ENCODE results near the gene PHF19.
A peak's percentile ranks its signal among the peaks of the same experiment; 100 is the strongest.

Gene PHF19

DNA sequence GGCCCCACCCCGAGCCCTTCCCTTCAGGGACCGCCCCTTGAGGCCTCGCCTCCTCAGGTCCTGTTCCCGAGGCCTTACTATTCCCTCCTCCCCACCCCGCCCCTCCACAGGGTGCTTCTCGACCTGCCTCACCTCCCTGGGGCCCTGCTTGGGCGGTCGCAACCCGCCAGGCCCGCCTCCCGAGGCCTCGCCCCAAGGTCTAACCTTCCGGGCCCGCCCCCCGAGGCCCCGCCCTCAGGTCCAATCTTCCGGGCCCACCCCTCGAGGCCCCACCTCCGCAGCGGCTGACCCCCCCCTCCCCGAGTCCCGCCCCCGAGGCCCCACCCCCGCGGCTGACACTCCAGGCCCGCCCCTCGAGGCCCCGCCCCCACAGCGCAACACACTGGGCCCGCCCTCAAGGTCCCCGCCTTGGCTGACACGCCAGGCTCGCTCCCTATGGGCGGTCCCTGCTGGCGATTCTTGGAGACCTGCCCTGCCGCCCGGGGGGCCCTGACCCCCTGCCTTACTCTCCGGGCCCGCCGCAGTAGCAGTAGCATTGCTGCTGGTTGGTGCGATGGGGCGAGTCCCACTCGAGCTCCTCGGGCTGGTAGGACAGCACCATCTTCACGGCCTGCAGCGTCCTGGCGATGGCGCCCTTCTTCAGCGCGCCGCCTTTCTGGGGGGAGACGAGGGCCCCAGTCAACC, 8.2 kb downstream of the PHF19 start:
- DNase-seq (ENCODE audit: insufficient read length, low spot score) (peak; percentile 84), FAIRE-seq (no peak)
- TF ChIP-seq, protein P1, sequence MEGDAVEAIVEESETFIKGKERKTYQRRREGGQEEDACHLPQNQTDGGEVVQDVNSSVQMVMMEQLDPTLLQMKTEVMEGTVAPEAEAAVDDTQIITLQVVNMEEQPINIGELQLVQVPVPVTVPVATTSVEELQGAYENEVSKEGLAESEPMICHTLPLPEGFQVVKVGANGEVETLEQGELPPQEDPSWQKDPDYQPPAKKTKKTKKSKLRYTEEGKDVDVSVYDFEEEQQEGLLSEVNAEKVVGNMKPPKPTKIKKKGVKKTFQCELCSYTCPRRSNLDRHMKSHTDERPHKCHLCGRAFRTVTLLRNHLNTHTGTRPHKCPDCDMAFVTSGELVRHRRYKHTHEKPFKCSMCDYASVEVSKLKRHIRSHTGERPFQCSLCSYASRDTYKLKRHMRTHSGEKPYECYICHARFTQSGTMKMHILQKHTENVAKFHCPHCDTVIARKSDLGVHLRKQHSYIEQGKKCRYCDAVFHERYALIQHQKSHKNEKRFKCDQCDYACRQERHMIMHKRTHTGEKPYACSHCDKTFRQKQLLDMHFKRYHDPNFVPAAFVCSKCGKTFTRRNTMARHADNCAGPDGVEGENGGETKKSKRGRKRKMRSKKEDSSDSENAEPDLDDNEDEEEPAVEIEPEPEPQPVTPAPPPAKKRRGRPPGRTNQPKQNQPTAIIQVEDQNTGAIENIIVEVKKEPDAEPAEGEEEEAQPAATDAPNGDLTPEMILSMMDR (IDR thresholded peaks at IDR 0.05; ENCODE audit: insufficient read depth, missing control alignments): peak; percentile 38

DNA sequence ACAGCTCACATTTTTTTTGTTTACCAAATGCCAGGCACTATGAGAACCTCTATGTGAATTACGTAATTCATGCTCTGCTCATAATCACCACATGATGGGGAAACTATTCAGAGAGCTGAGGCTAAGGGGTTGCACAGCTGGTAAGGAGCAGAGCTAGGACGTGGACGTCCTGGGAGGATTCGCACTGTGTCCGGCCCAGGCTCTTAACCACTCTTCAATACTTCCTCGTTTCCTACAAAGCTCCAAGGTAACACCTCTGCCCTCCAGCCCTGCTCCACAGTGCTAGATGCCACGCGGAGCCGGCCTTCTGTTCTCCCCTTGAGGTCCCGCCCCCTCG, 8.7 kb downstream of the PHF19 start:
- TF ChIP-seq, protein P1 (IDR thresholded peaks at IDR 0.05; ENCODE audit: insufficient read depth, missing control alignments): no peak
- FAIRE-seq (no peak), DNase-seq (ENCODE audit: insufficient read length, low spot score) (no peak)

DNA sequence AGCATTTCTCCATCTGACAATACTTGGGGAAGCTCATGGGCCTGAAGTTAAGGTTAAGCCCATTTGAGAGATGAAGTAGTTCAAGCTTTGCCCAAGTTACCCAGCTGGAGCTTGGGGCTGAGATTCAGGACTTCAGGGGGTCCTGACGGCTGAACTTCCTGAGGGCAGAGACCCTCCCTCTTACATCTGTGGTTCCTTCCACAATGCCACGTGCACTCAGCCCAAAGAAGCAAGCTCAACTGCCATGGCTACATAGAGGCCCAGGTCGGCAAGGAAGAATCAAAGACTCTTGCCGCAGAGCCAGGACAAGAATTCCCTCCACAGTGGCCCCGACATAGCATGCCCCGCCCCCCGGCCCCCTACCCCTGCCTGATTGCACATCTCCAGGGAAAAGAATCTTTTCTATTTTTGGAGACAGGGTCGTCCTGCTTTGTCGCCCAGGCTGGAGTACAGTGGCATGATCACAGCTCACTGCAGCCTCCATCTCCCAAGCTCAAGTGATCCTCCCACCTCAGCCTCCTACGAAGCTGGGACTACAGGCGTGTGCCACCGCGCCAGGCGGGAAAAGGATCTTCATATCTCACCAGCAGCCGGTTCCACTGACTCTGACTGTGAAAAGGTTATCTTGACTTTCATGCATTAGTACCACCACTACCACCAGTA, 9.2 kb downstream of the PHF19 start:
- FAIRE-seq: no peak
- TF ChIP-seq, protein P1 (IDR thresholded peaks at IDR 0.05; ENCODE audit: insufficient read depth, missing control alignments): no peak
- no peak for DNase-seq (ENCODE audit: insufficient read length, low spot score)

DNA sequence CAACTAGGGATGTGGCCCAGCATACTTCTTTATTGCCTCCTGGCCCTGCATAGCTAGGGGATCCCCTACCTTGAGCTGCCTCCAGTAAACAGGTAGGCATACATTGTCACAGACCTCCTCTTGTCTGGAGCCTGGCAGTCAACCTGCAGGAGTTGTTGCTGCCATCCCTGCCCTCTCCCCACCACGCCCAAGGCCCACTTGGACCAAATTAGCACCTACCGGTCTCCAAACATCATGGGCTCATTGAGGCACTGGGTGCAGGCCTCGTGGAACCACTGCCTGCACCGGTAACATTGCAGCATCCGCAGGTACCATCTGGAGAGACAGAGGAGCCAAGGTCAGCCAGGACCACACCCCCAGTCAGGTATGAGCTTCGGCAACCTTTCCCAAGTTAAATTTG, 10.3 kb downstream of the PHF19 start:
- TF ChIP-seq, protein P1 (IDR thresholded peaks at IDR 0.05; ENCODE audit: insufficient read depth, missing control alignments): no peak
- FAIRE-seq: no peak

DNA sequence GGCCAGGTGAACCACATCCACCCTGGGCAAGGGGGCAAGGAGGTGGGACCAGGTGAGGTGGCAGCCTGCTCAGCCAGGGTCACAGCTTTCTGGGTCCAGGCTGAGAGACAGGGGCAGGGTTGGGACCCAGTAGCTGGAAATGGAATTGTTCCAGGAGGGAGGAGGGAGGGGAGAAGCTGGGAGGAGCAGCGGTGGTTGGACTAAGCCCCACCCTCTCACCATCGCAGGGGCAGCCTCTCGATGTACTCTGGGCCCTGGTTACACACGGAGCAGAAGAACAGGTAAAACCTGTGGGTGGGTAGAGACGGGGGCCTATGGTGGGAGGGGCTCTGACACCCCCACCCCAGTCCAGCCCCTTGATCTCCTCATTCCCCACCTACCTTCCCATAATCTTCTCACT, 11.2 kb downstream of the PHF19 start:
- TF ChIP-seq, protein P1 (IDR thresholded peaks at IDR 0.05; ENCODE audit: insufficient read depth, missing control alignments): no peak
- FAIRE-seq (no peak), DNase-seq (ENCODE audit: insufficient read length, low spot score) (no peak)

More for the DNA sequence above, 10.3 kb downstream of the PHF19 start:
- DNase-seq (ENCODE audit: insufficient read length, low spot score): no peak

DNA sequence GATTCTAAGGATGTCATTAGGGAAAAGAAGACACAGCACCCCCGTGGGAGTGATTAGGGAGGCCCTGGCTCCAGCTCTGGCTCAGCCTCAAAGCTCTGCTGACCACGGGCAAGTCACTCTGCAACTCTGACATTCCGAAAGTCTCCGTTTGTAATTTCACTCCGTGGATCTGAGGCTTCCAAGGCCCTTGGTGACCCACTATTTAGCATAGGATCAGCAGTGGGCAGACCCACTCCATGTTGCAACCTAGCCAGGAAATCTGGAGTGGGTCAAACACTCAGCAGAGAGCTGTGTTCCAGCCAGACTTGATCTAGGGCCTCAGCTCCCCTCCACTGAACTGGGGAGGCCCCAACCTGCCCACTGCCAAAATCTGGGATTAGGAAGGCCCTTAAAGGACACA, 11.8 kb downstream of the PHF19 start:
- DNase-seq (ENCODE audit: insufficient read length, low spot score): no peak
- no peak for FAIRE-seq
- TF ChIP-seq, protein P1 (IDR thresholded peaks at IDR 0.05; ENCODE audit: insufficient read depth, missing control alignments): no peak

DNA sequence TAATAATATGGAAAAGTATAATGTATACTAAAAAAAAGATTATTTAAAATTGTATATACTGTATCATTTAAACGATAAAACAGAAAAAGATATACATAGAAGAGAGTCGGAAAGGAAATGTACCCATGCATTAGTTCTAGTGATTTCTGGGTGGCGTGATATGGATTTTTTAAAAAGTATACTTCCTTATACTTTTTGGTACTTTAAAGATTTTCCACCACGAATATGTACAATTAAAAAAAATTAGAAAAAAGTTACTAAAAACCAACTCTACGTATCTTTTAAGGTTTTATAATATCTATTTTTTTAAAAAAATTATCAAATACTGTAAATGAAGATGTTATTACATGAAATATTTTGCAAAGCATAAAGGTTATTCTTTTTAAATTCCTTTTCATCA, 12.3 kb downstream of the PHF19 start:
- DNase-seq (ENCODE audit: insufficient read length, low spot score) (no peak), FAIRE-seq (no peak)
- TF ChIP-seq, protein P1 (IDR thresholded peaks at IDR 0.05; ENCODE audit: insufficient read depth, missing control alignments): no peak

Data from D721Med (cell line).